MCF 10A (cell line): Measurements from ENCODE around the gene NEDD8. TPM values are rescaled to one million over a fixed set of nuclear protein-coding genes. Genes with fewer than 3 reads are reported as not detected.

ENCODE experiments used
- BruUV-seq: library from RNA; stranded (reverse); fragments of 400-500 nt; replicated peaks from 2 replicates; lab custom pipeline; 2021; lab: Mats Ljungman, UMichigan
- CTCF ChIA-PET: fragments of 300-600 bp; sonication (Branson Sonifier 250); formaldehyde crosslinking; extraction: SDS; loops from one replicate; lab custom pipeline; 2021; ENCODE audit warnings: antibody characterized with exemption, inconsistent platforms; lab: Yijun Ruan, JAX
- POLR2A ChIA-PET: fragments of 300-600, 350-650 bp; sonication (Branson Sonifier 250); formaldehyde crosslinking; extraction: SDS; loops from one replicate; lab custom pipeline; 2020; ENCODE audit warnings: antibody characterized with exemption, inconsistent platforms; lab: Yijun Ruan, JAX
- DNase-seq: peaks from one replicate; pipeline ENCODE4 v3.0.0-alpha.2; 2018; ENCODE audit not compliant: unreplicated experiment
- H3K27ac Mint-ChIP-seq: one replicate; pipeline ENCODE4 v1.8.0; 2022; ENCODE audit warnings: mild to moderate bottlenecking, low read depth, mixed read lengths; ENCODE audit not compliant: unreplicated experiment
- H3K27me3 Mint-ChIP-seq: one replicate; pipeline ENCODE4 v1.8.0; 2022; ENCODE audit warnings: mixed read lengths; ENCODE audit not compliant: insufficient read depth, unreplicated experiment
- H3K36me3 Mint-ChIP-seq: one replicate; pipeline ENCODE4 v1.8.0; 2022; ENCODE audit warnings: mild to moderate bottlenecking, moderate library complexity, mixed read lengths; ENCODE audit not compliant: insufficient read depth, unreplicated experiment
- H3K4me1 Mint-ChIP-seq: one replicate; pipeline ENCODE4 v1.8.0; 2022; ENCODE audit warnings: mixed read lengths; ENCODE audit not compliant: insufficient read depth, unreplicated experiment
- H3K4me3 Mint-ChIP-seq: one replicate; pipeline ENCODE4 v1.8.0; 2022; ENCODE audit warnings: mild to moderate bottlenecking, moderate library complexity, mixed read lengths; ENCODE audit not compliant: unreplicated experiment
- H3K9me3 Mint-ChIP-seq: one replicate; pipeline ENCODE4 v1.8.0; 2022; ENCODE audit warnings: mixed read lengths; ENCODE audit not compliant: unreplicated experiment
- CTCF ChIP-seq: fragments of 200-600 bp; IDR thresholded peaks from one replicate; pipeline ENCODE4 v1.8.0; 2022; ENCODE audit warnings: antibody characterized with exemption, mild to moderate bottlenecking; ENCODE audit not compliant: unreplicated experiment
- intact Hi-C: fragments of 100-400 bp; cut with micrococcal nuclease; formaldehyde crosslinking; loops from 2 replicates; pipeline ENCODE4 v1.14.1; 2022
- total RNA-seq: library from RNA; stranded (reverse); gene quantifications from 2 replicates; pipeline ENCODE4 v1.2.3, GENCODE V29; 2022

NEDD8 gene
- total RNA-seq, 1 experiment from 2014 or later, result 243 TPM

- CTCF ChIA-PET, result interaction anchor here (4.5 to 32.3 kb wide), 3 partner anchors 14 to 53 kb away, joined by 34 to 457 read pairs (median 392); partner anchors contain the start of genes CIDEB, DHRS1, LTB4R2 and NOP9
Observed at GRCh38 chr14:24255931-24256711, 24.0 kb upstream of the NEDD8 start.

DNA sequence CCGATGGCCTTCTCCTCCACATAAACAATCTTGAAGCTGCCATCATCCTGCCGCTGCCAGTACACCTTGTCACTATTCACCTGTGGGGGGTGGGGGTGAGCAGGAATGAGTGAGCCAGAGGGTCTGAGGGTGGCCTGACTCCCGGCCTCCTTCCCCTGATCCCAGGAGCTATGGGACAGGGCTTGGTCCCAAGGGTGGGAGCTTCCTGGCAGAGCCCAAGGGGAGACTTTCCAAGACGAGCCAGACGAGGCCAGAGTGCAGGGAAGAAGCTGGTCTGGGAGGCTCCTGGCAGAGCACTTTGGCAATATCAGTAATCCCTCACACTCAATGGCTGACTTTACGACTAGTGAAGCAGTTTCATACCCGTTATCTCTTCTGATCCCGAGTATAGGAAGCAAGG lies 23.3 kb upstream of the NEDD8 start:
- intact Hi-C loops, result no loop called here
- Mint-ChIP-seq H3K4me3 (no peak overlapping the region), H3K36me3 (peaks cover 27% of the 10 kb centered on the region), H3K4me1 (peaks cover 26% of the 10 kb centered on the region), H3K9me3 (no peaks in the 10 kb centered on the region), H3K27ac (no peak overlapping the region), H3K27me3 (no peaks in the 10 kb centered on the region)
- no TSS peak for BruUV-seq
- ChIA-PET CTCF (interaction anchor here (0.6 to 32.3 kb wide), 4 partner anchors 13 to 53 kb away, joined by 3 to 457 read pairs (median 213); partner anchors contain the start of genes CIDEB, DHRS1, LTB4R2 and NOP9), POLR2A (interaction anchor here (0.6 to 2.0 kb wide), 2 partner anchors 13 to 43 kb away, joined by 3 to 10 read pairs; partner anchors contain the start of gene TINF2)
- TF ChIP-seq CTCF, result no peak
- no peak for DNase-seq

More at GRCh38 chr14:24255931-24256711, 24.0 kb upstream of the NEDD8 start:
- no TSS peak for BruUV-seq
- Mint-ChIP-seq H3K4me1 (peaks cover 29% of the 10 kb centered on the region), H3K9me3 (no peaks in the 10 kb centered on the region), H3K27ac (peak overlapping the region; percentile 73), H3K27me3 (no peaks in the 10 kb centered on the region), H3K36me3 (peaks cover 27% of the 10 kb centered on the region), H3K4me3 (no peak overlapping the region)
- POLR2A ChIA-PET, result interaction anchor here (2.0 to 4.0 kb wide), 4 partner anchors 10 to 18 kb away, joined by 8 to 22 read pairs (median 15); partner anchors contain the start of genes RABGGTA and TINF2
- intact Hi-C loops, result no loop called here
- no peak for DNase-seq
- no peak for TF ChIP-seq CTCF

- no peak for DNase-seq
- no peak for TF ChIP-seq CTCF
- H3K27ac Mint-ChIP-seq, result no peak overlapping the region
- H3K4me1 Mint-ChIP-seq, result peaks cover 22% of the 10 kb centered on the region
- CTCF ChIA-PET, result interaction anchor here (0.6 to 32.3 kb wide), 3 partner anchors 13 to 54 kb away, joined by 3 to 457 read pairs (median 392); partner anchors contain the start of genes DHRS1, NOP9 and TINF2
- no peaks in the 10 kb centered on the region for H3K27me3 Mint-ChIP-seq
- H3K4me3 Mint-ChIP-seq, result no peak overlapping the region
- intact Hi-C loops, result no loop called here
- peaks cover 27% of the 10 kb centered on the region for H3K36me3 Mint-ChIP-seq
- BruUV-seq, result no TSS peak
- no peaks in the 10 kb centered on the region for H3K9me3 Mint-ChIP-seq
- POLR2A ChIA-PET, result interaction anchor here (0.6 to 2.0 kb wide), 3 partner anchors 12 to 44 kb away, joined by 3 to 10 read pairs (median 3); partner anchors contain the start of gene TINF2
Observed at GRCh38 chr14:24254630-24255392, 22.6 kb upstream of the NEDD8 start.
